Activated gamma-delta T cell (primary cell): Measurements from ENCODE around the gene AHRR.

ENCODE experiments used
- DNase-seq: peaks from one replicate; lab custom pipeline; 2025; lab: John Stamatoyannopoulos, UW

AHRR gene

GRCh38 chr5:443239-444151 lies 122.0 kb downstream of the AHRR start:
- no peak for DNase-seq

- no peak for DNase-seq
These were observed 122.7 kb downstream of the AHRR start for GRCh38 chr5:444226-444625.

GRCh38 chr5:445591-445990 lies 124.1 kb downstream of the AHRR start:
- no peak for DNase-seq

- DNase-seq, result no peak
These were observed 124.8 kb downstream of the AHRR start for GRCh38 chr5:446066-446882.

- no peak for DNase-seq
These were observed 125.4 kb downstream of the AHRR start for GRCh38 chr5:446883-447263.

GRCh38 chr5:447501-447900 lies 126.0 kb downstream of the AHRR start:
- no peak for DNase-seq

- DNase-seq, result no peak
These were observed 126.7 kb downstream of the AHRR start for GRCh38 chr5:448061-448765.

- DNase-seq, result no peak
These were observed 127.2 kb downstream of the AHRR start for GRCh38 chr5:448766-449090.

- DNase-seq, result no peak
These were observed 127.6 kb downstream of the AHRR start for GRCh38 chr5:449151-449550.

GRCh38 chr5:451587-452458 lies 130.3 kb downstream of the AHRR start:
- no peak for DNase-seq

GRCh38 chr5:452978-453710 lies 131.6 kb downstream of the AHRR start:
- no peak for DNase-seq

- no peak for DNase-seq
These were observed 132.4 kb downstream of the AHRR start for GRCh38 chr5:453725-454481.

GRCh38 chr5:454936-455335 lies 133.4 kb downstream of the AHRR start:
- no peak for DNase-seq

- DNase-seq, result no peak
These were observed 134.3 kb downstream of the AHRR start for GRCh38 chr5:455806-456205.

- DNase-seq, result no peak
These were observed 135.1 kb downstream of the AHRR start for GRCh38 chr5:456351-457194.

GRCh38 chr5:457195-457961 lies 135.9 kb downstream of the AHRR start:
- no peak for DNase-seq

GRCh38 chr5:458547-459353 lies 137.2 kb downstream of the AHRR start:
- DNase-seq, result no peak
